NB4 (cell line): ENCODE data around the gene RAP1GAP.

ENCODE experiments used
- MYC ChIP-seq: IDR thresholded peaks from 2 replicates; pipeline ENCODE4 v1.6.1; 2011; ENCODE audit warnings: low read depth, low read length
- POLR2A ChIP-seq: IDR thresholded peaks from 2 replicates; pipeline ENCODE4 v1.6.1; 2011; ENCODE audit warnings: mild to moderate bottlenecking; ENCODE audit not compliant: insufficient read length; ENCODE audit errors: extremely low read depth
- TF ChIP-seq, protein P1 (sequence below): IDR thresholded peaks from one replicate; pipeline ENCODE4 v1.5.1; 2012; ENCODE audit warnings: low read depth, low read length

DNA sequence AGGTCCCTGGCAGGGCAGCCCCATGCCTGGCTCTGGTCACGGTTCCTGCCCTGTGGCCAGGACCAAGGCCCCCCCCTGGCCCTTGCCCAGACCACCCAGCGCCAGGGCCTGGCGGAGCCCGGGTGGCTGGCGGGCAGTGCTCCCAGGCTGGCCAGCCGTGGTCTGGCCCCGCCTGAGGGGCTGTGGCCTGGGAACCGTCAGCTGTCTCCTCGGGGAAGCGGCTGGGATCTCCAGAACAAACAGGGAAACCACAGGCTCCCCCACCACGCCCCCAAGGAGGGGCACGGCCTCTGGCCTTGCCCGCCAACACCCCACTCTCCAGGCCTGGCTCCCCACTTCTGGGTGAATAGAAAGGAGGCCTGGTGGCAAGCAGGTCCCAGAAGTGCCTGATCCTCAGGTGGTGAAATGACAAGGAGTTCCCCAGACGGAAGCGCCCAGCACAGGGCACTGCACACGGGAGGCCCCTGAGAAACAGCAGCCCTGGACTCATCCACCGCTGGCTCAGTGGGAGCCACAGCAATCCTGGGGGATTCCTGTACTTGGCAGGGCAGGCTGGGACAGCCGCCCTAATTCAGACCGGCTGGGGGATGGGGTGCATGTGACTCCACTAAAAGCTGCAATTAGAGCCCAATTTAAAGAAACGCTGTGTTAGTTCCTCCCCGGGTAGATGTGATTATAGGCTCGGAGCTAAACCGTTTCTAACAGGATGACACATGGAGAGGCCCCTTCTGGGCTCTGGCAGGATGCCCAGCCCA, 78.9 kb downstream of the RAP1GAP start:
- no peak for TF ChIP-seq MYC
- TF ChIP-seq, protein P1, sequence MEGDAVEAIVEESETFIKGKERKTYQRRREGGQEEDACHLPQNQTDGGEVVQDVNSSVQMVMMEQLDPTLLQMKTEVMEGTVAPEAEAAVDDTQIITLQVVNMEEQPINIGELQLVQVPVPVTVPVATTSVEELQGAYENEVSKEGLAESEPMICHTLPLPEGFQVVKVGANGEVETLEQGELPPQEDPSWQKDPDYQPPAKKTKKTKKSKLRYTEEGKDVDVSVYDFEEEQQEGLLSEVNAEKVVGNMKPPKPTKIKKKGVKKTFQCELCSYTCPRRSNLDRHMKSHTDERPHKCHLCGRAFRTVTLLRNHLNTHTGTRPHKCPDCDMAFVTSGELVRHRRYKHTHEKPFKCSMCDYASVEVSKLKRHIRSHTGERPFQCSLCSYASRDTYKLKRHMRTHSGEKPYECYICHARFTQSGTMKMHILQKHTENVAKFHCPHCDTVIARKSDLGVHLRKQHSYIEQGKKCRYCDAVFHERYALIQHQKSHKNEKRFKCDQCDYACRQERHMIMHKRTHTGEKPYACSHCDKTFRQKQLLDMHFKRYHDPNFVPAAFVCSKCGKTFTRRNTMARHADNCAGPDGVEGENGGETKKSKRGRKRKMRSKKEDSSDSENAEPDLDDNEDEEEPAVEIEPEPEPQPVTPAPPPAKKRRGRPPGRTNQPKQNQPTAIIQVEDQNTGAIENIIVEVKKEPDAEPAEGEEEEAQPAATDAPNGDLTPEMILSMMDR = no peak
- TF ChIP-seq POLR2A = no peak
